Right atrium auricular region (tissue), 2 donors: ENCODE measurements around the gene CCR1. TPM values are rescaled to one million over a fixed set of nuclear protein-coding genes. Genes with fewer than 3 reads are reported as not detected.

Source experiments
- DNase-seq: peaks from one replicate; pipeline ENCODE4 v3.0.0-alpha.2; 2019; ENCODE audit warnings: low spot score
- H3K27ac ChIP-seq, 2 donors: fragments of 200-600 bp; sonication (generic); 1 replicate in 1 of 2; 2 replicates in 1 of 2; pipeline ENCODE4 v1.5.1; 2016 to 2019
- H3K27me3 ChIP-seq, 2 donors: fragments of 200-600 bp; sonication (generic); one replicate each; pipeline versions ENCODE4 v1.5.1 to v1.6.0; 2017 to 2019
- H3K36me3 ChIP-seq: fragments of 200-600 bp; sonication (generic); one replicate; pipeline ENCODE4 v1.5.1; 2016
- H3K4me1 ChIP-seq, 2 donors: fragments of 200-600 bp; sonication (generic); one replicate each; pipeline versions ENCODE4 v1.5.1 to v1.6.0; 2017 to 2019
- H3K4me3 ChIP-seq, 2 donors: fragments of 200-600 bp; sonication (generic); 1 replicate in 1 of 2; 2 replicates in 1 of 2; pipeline ENCODE4 v1.5.1; 2017 to 2019; ENCODE audit warnings: mild to moderate bottlenecking in 1 of 2, moderate library complexity in 1 of 2
- H3K9me3 ChIP-seq, 2 donors: fragments of 200-600 bp; sonication (generic); one replicate each; pipeline ENCODE4 v1.5.1; 2019
- total RNA-seq, 2 donors: library from RNA; depleted of rRNA; stranded (reverse); fragments of >200 nt; gene quantifications; one replicate each; pipeline ENCODE4 v1.1.0, GENCODE V29; 2016
- TF ChIP-seq, protein P1 (sequence below), 2 donors: fragments of 200-600 bp; sonication (generic); IDR thresholded peaks; one replicate each; pipeline ENCODE4 v1.5.1; 2019; ENCODE audit warnings: antibody characterized with exemption in 2 of 2

CCR1 gene
- total RNA-seq, 2 donors from 2014 or later: 1.2 to 8.9 TPM

DNA sequence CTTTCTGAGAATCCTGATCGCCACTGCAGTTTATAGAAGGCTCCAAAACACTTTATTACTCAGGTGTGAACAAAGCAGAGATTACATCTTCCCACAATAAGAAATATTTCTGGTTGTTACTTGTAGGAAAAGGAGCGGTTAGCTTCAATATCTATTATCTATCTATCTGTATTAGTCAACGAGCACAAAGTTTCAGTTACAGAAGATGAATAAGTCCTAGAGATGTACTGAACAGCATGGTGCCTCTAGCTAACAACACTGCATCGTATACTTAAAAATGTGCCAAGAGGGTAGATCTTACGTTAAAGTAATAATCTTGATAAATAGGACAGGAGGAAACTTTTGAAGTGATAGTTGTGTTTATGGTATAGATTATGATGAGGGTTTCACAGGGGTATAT, 23.2 kb upstream of the CCR1 start:
- DNase-seq: no peak
- no peak overlapping the region for H3K27ac ChIP-seq
- no peaks in the 10 kb centered on the region for H3K27me3 ChIP-seq
- no peak overlapping the region for H3K4me3 ChIP-seq
- H3K36me3 ChIP-seq: no peaks in the 10 kb centered on the region
- H3K9me3 ChIP-seq: peaks cover 0 to 8% of the 10 kb centered on the region in 2 donors
- no peaks in the 10 kb centered on the region for H3K4me1 ChIP-seq
- TF ChIP-seq, protein P1, sequence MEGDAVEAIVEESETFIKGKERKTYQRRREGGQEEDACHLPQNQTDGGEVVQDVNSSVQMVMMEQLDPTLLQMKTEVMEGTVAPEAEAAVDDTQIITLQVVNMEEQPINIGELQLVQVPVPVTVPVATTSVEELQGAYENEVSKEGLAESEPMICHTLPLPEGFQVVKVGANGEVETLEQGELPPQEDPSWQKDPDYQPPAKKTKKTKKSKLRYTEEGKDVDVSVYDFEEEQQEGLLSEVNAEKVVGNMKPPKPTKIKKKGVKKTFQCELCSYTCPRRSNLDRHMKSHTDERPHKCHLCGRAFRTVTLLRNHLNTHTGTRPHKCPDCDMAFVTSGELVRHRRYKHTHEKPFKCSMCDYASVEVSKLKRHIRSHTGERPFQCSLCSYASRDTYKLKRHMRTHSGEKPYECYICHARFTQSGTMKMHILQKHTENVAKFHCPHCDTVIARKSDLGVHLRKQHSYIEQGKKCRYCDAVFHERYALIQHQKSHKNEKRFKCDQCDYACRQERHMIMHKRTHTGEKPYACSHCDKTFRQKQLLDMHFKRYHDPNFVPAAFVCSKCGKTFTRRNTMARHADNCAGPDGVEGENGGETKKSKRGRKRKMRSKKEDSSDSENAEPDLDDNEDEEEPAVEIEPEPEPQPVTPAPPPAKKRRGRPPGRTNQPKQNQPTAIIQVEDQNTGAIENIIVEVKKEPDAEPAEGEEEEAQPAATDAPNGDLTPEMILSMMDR (IDR thresholded peaks at IDR 0.05): no peak

DNA sequence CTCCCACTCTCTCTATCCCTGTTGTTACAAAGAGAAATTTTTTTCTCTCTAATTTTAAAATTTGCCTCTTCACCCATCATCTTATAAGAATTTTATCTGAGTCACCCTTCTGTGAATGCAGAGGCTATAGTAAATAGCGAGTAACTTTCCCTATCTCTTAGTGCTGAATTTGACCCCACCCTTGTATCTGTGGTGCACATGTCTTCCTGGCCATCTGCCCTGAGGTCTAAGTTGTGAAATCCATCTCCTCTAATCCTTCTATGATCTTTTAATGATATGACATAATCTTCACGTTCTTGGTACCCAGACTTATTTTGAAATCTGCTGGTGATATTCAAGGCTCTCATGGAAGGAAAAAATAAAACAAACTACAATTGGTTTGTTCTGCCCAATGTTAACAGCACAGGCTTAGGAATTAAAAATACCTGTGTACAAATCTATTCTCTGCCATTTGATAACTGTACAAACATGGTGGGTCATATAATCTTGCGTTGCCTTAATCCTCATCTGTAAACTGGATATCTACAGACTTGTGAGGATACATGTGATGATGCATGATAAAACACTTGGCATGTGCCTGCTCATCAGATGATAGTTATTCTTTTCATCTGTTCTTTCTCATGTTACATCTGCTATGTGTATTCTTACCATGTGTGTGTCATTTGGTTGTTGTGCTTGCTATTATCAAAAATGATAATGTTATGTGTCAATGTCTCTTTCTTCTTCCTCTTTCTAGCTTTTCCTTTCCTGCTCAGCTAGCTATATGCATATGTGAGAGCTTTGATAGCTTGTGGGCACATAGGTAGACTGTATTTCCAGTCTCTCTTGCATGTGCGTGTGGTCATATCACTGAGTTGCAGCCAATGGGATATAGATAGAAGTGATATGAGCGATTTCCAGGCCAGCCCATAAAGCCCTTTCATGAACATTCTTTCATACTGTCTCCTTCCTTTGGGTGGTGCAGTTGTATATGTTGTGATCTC, 20.4 kb upstream of the CCR1 start:
- Histone ChIP-seq H3K4me3 (no peak overlapping the region), H3K27me3 (no peaks in the 10 kb centered on the region), H3K9me3 (peaks cover 0 to 14% of the 10 kb centered on the region in 2 donors), H3K27ac (no peak overlapping the region), H3K4me1 (no peaks in the 10 kb centered on the region), H3K36me3 (no peaks in the 10 kb centered on the region)
- DNase-seq: no peak
- TF ChIP-seq, protein P1 (IDR thresholded peaks at IDR 0.05): no peak

DNA sequence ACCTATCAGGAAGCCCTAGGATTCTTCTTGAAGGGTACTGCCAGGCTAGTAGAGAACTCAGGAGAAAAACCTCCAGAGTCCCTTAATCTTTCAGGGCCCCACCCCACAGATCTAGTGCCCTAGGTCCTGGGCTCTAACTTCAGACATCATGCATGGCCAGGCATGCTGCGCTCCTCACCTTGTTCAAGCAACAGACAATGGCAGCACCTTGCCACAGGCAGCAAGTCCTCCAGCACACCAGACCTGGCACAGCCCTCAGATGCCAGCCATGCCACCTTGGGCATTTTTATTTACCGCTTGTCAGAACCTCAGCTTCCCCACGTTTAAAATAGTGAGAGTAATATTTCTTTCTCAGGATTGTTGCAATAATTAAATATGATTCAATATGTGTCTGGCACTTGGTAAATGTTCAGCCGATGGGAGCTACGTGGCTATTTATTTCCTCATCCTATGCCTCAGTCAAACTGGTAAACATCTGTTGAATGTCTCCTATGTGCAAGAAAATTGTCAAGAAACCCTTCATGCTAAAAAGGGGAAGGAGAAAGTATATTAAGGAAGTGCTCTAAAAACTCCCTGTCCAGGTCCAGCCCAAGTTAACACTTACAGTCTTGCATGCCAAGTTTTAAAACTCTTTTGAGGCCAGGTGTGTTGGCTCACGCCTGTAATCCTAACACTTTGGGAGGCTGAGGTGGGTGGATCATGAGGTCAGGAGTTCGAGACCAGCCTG, 14.5 kb upstream of the CCR1 start:
- H3K27me3 ChIP-seq: no peaks in the 10 kb centered on the region
- no peak overlapping the region for H3K27ac ChIP-seq
- no peaks in the 10 kb centered on the region for H3K4me1 ChIP-seq
- TF ChIP-seq, protein P1 (IDR thresholded peaks at IDR 0.05): no peak
- no peak overlapping the region for H3K4me3 ChIP-seq
- no peak for DNase-seq
- H3K36me3 ChIP-seq: no peaks in the 10 kb centered on the region
- peaks cover 0 to 23% of the 10 kb centered on the region in 2 donors for H3K9me3 ChIP-seq

DNA sequence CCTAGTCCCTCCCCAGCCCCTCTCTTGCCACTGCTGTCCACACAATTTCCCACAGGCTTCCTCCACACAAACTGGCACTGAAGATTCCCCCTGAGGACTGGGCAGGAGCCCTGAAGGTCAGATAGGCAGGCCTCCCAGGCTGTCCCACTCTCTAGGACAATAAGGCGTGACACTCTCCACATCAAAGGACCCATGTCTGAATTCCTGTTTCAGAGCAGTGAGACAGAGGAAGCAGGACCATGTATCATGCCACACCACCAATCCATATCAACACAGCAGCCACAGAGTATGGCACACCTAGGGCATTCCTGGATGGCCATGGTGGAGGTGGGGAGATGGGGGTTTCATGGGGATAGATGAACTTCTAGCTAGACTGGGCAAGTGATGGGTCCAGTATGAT, 13.8 kb upstream of the CCR1 start:
- H3K27me3 ChIP-seq: no peaks in the 10 kb centered on the region
- DNase-seq: no peak
- TF ChIP-seq, protein P1 (IDR thresholded peaks at IDR 0.05): no peak
- no peaks in the 10 kb centered on the region for H3K4me1 ChIP-seq
- H3K36me3 ChIP-seq: no peaks in the 10 kb centered on the region
- peaks cover 0 to 21% of the 10 kb centered on the region in 2 donors for H3K9me3 ChIP-seq
- H3K4me3 ChIP-seq: no peak overlapping the region
- H3K27ac ChIP-seq: no peak overlapping the region

DNA sequence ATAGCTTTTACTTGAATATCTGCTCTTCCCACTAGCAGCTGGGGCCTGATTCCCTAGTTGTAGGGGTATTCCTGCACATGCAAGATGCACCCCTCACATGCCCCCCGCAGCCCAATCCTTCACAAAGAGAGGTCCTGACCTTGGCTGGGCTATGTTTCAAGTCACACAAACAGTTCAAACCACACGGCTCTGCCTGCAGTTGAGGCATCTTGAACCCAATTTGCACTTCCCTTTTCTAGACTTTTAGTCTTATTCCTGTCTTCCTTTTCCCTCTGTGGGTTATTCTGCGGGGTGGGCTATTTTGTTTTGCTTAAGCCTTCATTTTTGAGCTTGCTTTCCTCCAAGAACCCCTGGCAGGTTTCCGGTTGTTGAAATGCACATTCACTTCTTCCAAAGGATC, 13.3 kb upstream of the CCR1 start:
- H3K27ac ChIP-seq: no peak overlapping the region

More for the DNA sequence above, 13.3 kb upstream of the CCR1 start:
- no peaks in the 10 kb centered on the region for H3K36me3 ChIP-seq
- no peaks in the 10 kb centered on the region for H3K4me1 ChIP-seq
- H3K27me3 ChIP-seq: no peaks in the 10 kb centered on the region
- no peak overlapping the region for H3K4me3 ChIP-seq
- no peak for DNase-seq
- peaks cover 0 to 16% of the 10 kb centered on the region in 2 donors for H3K9me3 ChIP-seq
- TF ChIP-seq, protein P1 (IDR thresholded peaks at IDR 0.05): no peak
